Retinal pigment epithelial cell (primary cell): Measurements from ENCODE around the gene CDKL1.
"Not testable (repeated sequence)": the region's sequence is repeated elsewhere in the genome, so short reads cannot be mapped to it uniquely, and the experiment has no call there.

Source experiments
- DNase-seq: peaks from one replicate; pipeline ENCODE4 v3.0.0-alpha.2; 2010; ENCODE audit warnings: low read depth
- H3K4me3 ChIP-seq: 2 replicates; pipeline ENCODE4 v1.5.1; 2011; ENCODE audit warnings: mild to moderate bottlenecking, low read length, control low read depth, moderate library complexity
- TF ChIP-seq, protein P1 (sequence below): conservative IDR thresholded peaks from 2 replicates; pipeline ENCODE4 v1.5.1; 2011; ENCODE audit warnings: low read depth, low read length, control low read depth, inconsistent platforms

Gene CDKL1

DNA sequence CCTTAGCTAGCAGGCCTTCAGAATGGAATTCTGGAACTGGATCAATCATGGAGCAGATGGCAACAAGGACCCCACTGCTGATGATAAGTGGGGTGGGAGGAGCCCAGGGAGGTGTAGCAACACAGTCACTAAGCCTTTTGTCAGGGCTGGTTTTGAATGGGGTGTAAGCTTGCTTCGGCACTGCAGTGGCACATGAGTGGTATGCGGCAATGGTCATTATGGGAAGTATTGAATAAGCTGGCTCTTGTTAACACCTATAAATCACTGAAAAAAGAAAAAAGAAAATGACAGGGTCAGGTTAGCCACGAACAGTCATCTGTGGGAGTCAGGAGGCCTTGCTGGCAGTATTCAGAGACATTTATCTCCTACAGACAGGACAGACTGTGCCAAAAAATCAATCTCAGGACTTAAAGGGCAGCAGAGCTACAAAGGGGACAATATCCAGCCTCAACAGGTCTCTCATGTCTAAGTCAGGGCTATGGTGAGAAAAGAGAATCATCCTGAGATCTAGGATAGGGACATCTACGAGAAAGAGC lies 19.1 kb downstream of the CDKL1 start:
- no peak for DNase-seq

DNA sequence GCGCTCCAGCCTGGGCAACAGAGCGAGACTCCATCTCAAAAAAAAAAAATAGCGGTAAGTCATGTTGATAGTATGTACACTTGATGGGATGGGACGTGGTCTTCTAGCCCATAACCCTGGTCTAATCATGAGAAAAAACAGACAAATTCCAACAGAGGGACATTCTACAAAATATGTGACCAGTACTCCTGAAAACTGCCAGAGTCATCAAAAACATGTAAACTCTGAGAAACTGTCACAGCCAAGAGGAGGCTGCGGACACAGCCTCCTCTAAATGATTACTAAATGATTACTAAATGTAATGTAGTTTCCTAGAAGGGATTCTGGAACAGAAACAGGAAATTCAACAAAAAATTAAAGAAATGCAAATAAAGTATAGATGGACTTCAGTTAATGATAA lies 20.9 kb downstream of the CDKL1 start:
- TF ChIP-seq, protein P1, sequence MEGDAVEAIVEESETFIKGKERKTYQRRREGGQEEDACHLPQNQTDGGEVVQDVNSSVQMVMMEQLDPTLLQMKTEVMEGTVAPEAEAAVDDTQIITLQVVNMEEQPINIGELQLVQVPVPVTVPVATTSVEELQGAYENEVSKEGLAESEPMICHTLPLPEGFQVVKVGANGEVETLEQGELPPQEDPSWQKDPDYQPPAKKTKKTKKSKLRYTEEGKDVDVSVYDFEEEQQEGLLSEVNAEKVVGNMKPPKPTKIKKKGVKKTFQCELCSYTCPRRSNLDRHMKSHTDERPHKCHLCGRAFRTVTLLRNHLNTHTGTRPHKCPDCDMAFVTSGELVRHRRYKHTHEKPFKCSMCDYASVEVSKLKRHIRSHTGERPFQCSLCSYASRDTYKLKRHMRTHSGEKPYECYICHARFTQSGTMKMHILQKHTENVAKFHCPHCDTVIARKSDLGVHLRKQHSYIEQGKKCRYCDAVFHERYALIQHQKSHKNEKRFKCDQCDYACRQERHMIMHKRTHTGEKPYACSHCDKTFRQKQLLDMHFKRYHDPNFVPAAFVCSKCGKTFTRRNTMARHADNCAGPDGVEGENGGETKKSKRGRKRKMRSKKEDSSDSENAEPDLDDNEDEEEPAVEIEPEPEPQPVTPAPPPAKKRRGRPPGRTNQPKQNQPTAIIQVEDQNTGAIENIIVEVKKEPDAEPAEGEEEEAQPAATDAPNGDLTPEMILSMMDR = no peak
- H3K4me3 ChIP-seq = no peak overlapping the region
- DNase-seq = no peak

More for the DNA sequence above, 19.1 kb downstream of the CDKL1 start:
- TF ChIP-seq, protein P1 = no peak
- H3K4me3 ChIP-seq = no peak overlapping the region

DNA sequence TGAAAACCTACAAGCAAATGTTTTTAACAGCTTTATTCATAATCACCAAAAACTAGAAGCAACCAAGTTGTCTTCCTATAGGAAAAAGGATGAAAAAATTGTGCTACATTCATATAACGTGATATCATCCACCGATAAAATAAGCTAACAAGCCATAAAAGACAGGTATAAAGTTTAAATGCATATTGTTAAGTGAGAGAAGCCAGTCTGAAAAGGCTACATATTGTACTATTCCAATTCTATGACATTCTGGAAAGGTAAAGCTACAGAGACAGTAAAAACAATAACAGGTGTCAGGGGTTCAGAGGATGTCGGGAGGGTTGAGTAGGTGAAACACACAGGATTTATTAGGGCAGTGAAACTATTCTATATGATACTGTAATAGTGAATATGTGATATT lies 22.7 kb downstream of the CDKL1 start:
- TF ChIP-seq, protein P1 = no peak
- no peak for DNase-seq

GRCh38 chr14:50371546-50371945 lies 25.1 kb downstream of the CDKL1 start:
- TF ChIP-seq, protein P1 = no peak
- no peak for DNase-seq

More for the DNA sequence above, 22.7 kb downstream of the CDKL1 start:
- no peak overlapping the region for H3K4me3 ChIP-seq

GRCh38 chr14:50366589-50366988 lies 30.1 kb downstream of the CDKL1 start:
- TF ChIP-seq, protein P1 = no peak
- DNase-seq = no peak
- H3K4me3 ChIP-seq = no peak overlapping the region

More at GRCh38 chr14:50371546-50371945, 25.1 kb downstream of the CDKL1 start:
- no peak overlapping the region for H3K4me3 ChIP-seq

DNA sequence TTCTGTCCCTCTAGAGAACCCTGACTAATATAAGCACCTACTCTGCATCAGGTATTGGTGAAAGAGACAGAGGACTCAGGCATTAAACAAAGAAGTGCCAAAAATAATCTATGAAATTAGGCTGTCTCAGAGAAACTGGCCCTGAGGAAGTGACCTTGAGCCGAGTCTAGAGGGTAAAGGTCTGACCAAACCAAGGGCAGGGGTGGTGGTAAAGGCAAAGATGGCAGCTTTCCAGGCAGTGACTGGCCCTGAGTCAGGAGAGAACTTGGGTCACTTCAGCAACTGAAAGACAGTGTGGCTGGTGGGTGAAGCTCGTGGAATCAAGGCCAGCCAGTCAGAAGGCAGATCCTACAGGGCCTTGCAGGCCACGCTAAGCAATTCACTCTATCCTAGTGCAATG lies 30.6 kb downstream of the CDKL1 start:
- TF ChIP-seq, protein P1 = no peak
- H3K4me3 ChIP-seq = no peak overlapping the region
- no peak for DNase-seq

DNA sequence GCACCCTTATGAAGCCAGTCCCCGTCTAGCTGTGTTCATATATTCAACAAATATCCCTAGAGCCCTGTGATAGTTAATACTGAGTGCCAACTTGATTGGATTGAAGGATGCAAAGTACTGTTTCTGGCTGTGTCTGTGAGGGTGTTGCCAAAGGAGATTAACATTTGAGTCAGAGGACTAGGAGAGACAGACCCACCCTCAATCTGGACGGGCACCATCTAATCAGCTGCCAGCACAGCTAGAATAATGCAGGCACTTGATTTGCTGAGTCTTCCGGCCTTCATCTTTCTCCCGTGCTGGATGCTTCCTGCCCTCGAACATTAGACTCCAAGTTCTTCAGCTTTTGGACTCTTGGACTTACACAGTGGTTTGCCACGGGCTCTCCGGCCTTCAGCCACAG lies 31.1 kb downstream of the CDKL1 start:
- not testable (repeated sequence) for H3K4me3 ChIP-seq
- peak; percentile 48 for DNase-seq
